ENCODE measurements around the gene CAPZB.

DNA sequence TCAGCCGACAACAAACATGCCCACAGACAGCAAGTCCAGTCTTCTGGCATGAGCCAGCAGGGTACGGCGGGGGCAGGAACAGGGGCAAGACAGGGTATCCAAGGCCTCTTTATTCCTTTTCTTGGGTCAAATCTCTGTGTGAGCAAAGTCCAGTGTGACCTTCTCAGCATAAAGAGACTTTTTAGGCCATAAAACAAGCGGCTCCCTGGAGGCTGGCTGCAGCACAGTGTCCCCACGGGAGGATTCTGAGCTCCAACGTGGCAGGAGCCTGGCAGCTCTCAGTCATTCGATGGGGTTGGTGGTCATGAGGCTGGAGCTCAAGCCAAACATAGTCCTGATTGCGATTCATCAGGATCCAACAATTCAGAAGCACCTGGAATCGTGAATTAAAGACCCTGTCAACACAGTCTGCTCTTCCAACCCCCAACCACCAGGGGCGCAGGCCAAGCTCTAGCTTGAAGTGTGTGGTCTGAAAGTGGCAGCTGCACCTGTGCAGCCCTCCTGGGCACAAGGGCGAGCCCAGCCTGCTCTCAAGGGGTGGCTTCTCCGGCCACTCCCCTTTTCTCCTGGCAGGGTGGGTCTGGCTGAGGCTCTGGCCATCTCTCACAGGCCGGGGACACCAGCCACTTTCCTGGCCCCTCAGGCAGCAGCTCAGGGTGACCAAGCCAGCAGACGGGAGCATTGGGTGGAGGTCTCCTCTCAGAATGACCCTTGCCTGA lies 111.1 kb downstream of the CAPZB start:
- TF ChIP-seq POLR2A (IDR thresholded peaks at IDR 0.05; ENCODE audit: low read depth, low read length) (no peak), POLR2AphosphoS5 (IDR thresholded peaks at IDR 0.05; ENCODE audit: low read depth, low read length) (no peak)
